ENCODE data around the gene MRFAP1L1.

The MRFAP1L1 gene

GRCh38 chr4:6660430-6660829, 49.2 kb downstream of the MRFAP1L1 start:
- DNase-seq (ENCODE audit: low read depth): no peak
- no peak overlapping the region for H3K4me3 ChIP-seq (ENCODE audit: control insufficient read depth, low read depth, low read length)
- TF ChIP-seq CTCF (conservative IDR thresholded peaks at IDR 0.05; ENCODE audit: control insufficient read depth, insufficient read depth, low read depth, low read length): no peak

GRCh38 chr4:6659897-6660296, 49.8 kb downstream of the MRFAP1L1 start:
- no peak overlapping the region for H3K4me3 ChIP-seq (ENCODE audit: control insufficient read depth, low read depth, low read length)
- DNase-seq (ENCODE audit: low read depth): no peak
- TF ChIP-seq CTCF (conservative IDR thresholded peaks at IDR 0.05; ENCODE audit: control insufficient read depth, insufficient read depth, low read depth, low read length): no peak

GRCh38 chr4:6658597-6659075, 51.0 kb downstream of the MRFAP1L1 start:
- H3K4me3 ChIP-seq (ENCODE audit: control insufficient read depth, low read depth, low read length): peak overlapping the region; percentile 33
- DNase-seq (ENCODE audit: low read depth): no peak
- TF ChIP-seq CTCF (conservative IDR thresholded peaks at IDR 0.05; ENCODE audit: control insufficient read depth, insufficient read depth, low read depth, low read length): no peak

GRCh38 chr4:6658209-6658595, 51.5 kb downstream of the MRFAP1L1 start:
- H3K4me3 ChIP-seq (ENCODE audit: control insufficient read depth, low read depth, low read length): no peak overlapping the region
- no peak for TF ChIP-seq CTCF (conservative IDR thresholded peaks at IDR 0.05; ENCODE audit: control insufficient read depth, insufficient read depth, low read depth, low read length)
- DNase-seq (ENCODE audit: low read depth): no peak

All from fibroblast of mammary gland (primary cell).